ENCODE data around the gene NDUFB2. TPM values are rescaled to one million over a fixed set of nuclear protein-coding genes. Genes with fewer than 3 reads are reported as not detected.

Gene NDUFB2
- total RNA-seq, 1 donor from 2014 or later, result 35.9 TPM

DNA sequence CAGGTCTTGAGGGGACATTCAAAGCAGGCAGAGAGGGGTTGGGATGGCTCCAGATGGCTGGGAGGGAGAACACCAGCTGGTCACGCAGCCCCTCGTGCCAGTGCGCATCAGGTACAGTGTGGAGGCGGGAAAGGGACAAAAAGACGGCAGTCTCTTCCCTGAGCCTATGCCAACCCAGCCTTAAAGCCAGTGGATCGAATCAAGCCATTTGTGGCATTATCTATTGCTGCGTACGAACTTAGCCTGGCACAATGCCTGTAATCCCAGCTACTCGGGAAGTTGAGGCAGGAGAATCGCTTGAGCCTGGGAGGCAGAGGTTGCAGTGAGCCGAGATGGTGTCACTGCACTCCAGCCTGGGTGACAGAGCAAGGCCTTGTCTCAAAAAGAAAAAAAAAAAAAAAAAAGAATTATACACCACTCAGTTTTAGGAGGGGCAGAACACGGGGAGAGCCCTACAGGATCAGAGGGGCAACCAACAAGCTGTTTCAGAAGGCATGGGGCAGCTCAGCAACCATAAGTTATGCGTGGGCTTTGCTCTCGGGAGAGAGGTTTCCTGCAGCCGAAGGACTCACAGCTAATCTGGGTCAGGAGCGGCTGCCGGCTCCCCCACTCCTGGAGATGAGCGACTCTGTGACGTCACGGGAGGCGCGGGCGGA is 356 bp upstream of the NDUFB2 start:
- Histone ChIP-seq H3K9me3 (no peaks in the 10 kb centered on the region), H3K36me3 (peaks cover 0 to 11% of the 10 kb centered on the region in 2 donors), H3K27ac (peak overlapping the region; percentile 80 to 89), H3K27me3 (no peaks in the 10 kb centered on the region), H3K4me3 (peak overlapping the region; percentile 62 to 74), H3K4me1 (peaks cover 0 to 13% of the 10 kb centered on the region in 2 donors)
- peak; percentile 87 to 98 for DNase-seq (ENCODE audit: low spot score in 2 of 2)
- TF ChIP-seq, protein P1, sequence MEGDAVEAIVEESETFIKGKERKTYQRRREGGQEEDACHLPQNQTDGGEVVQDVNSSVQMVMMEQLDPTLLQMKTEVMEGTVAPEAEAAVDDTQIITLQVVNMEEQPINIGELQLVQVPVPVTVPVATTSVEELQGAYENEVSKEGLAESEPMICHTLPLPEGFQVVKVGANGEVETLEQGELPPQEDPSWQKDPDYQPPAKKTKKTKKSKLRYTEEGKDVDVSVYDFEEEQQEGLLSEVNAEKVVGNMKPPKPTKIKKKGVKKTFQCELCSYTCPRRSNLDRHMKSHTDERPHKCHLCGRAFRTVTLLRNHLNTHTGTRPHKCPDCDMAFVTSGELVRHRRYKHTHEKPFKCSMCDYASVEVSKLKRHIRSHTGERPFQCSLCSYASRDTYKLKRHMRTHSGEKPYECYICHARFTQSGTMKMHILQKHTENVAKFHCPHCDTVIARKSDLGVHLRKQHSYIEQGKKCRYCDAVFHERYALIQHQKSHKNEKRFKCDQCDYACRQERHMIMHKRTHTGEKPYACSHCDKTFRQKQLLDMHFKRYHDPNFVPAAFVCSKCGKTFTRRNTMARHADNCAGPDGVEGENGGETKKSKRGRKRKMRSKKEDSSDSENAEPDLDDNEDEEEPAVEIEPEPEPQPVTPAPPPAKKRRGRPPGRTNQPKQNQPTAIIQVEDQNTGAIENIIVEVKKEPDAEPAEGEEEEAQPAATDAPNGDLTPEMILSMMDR (IDR thresholded peaks at IDR 0.05), result no peak
- intact Hi-C loops (cut with DNase I), result loop anchor here (1.0 to 2.0 kb wide), 3 partner anchors 21 to 319 kb away; partner anchors contain the start of genes BRAF and MRPS33

DNA sequence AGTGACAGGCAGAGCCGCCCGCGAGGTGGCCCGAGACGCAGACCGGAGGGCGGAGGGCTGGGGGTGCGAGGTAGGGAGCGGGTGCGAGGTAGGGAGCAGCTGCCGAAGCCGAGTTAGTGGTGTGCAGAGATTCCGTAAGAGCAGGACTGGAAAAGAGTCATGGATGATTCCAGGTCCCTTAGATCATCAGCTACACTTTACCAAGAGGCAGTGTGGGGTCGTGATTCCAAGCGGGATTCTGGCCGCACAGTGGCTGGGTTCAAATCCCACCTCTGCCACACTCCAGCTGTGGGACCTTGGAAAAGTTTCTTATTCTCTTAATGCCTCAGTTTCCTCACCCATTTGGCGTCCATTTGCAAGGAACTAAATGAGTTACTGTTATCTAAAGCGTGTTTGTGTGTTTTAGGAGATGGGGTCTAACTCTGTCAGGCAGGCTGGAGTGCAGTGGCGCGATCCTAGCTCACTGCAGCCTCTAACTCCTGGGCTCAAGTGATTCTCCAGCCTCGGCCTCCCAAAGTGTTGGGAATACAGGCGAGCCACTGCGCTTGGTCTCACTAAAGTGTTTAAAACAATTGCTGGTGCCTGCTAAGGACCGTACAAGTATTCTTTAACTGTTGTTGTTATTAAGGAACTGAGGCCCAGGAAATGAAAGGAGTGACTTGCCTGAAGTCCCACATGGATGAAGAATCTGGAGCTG is 1.1 kb downstream of the NDUFB2 start:
- no peaks in the 10 kb centered on the region for H3K9me3 ChIP-seq
- DNase-seq (ENCODE audit: low spot score in 2 of 2), result peak in 1 of 2 donors; percentile 37
- peak overlapping the region; percentile 80 to 89 for H3K27ac ChIP-seq
- TF ChIP-seq, protein P1 (IDR thresholded peaks at IDR 0.05), result no peak
- peaks cover 0 to under 1% of the 10 kb centered on the region in 2 donors for H3K36me3 ChIP-seq
- H3K4me1 ChIP-seq, result peaks cover 0 to 13% of the 10 kb centered on the region in 2 donors
- H3K27me3 ChIP-seq, result no peaks in the 10 kb centered on the region
- intact Hi-C loops (cut with DNase I), result loop anchor here (2.0 kb wide), 1 partner anchor 317 kb away; the partner anchor contains the start of gene MRPS33
- H3K4me3 ChIP-seq, result peak overlapping the region; percentile 62 to 74

DNA sequence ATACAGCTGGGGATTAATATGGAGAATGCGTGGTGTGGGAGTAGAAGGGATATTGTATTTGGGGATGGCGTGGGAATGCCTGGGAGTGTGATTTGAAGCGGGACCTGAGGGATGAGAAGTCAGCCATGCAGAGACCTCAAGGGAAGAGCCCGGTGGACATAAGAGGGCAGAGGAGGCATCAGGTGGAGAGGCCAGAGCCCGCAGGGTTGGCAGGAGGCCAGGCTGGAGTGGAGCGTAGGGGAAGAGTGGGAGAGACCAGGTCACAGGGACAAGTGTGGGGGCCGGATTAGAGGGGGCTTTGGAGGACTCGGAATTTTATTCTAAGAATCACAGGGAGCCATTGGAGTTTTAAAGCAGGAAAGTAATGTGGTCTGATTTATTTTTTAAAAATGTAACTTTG is 2.0 kb downstream of the NDUFB2 start:
- Histone ChIP-seq H3K4me3 (no peak overlapping the region), H3K9me3 (no peaks in the 10 kb centered on the region), H3K36me3 (peaks cover 0 to 2% of the 10 kb centered on the region in 2 donors), H3K27ac (no peak overlapping the region), H3K4me1 (peaks cover 0 to 13% of the 10 kb centered on the region in 2 donors), H3K27me3 (no peaks in the 10 kb centered on the region)
- TF ChIP-seq, protein P1 (IDR thresholded peaks at IDR 0.05), result no peak
- intact Hi-C loops (cut with DNase I), result no loop called here
- peak in 1 of 2 donors; percentile 62 for DNase-seq (ENCODE audit: low spot score in 2 of 2)

DNA sequence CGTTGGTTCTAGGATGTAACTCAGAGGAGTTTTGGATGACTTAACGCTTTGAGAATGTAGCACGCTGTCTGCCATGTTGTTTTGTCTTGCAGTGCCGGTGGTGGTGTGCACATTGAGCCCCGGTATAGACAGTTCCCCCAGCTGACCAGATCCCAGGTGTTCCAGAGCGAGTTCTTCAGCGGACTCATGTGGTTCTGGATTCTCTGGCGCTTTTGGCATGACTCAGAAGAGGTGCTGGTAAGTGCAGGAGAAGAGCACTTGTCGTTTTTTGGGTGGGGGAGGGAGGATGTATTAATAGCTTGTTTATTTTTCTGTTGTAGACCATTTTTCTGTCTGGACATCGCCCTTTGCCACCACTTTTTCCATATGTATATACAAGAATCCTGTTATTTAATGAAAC is 6.3 kb downstream of the NDUFB2 start:
- Histone ChIP-seq H3K4me3 (no peak overlapping the region), H3K27me3 (no peaks in the 10 kb centered on the region), H3K4me1 (peaks cover 0 to 7% of the 10 kb centered on the region in 2 donors), H3K36me3 (peaks cover 19 to 29% of the 10 kb centered on the region in 2 donors), H3K27ac (no peak overlapping the region), H3K9me3 (no peaks in the 10 kb centered on the region)
- TF ChIP-seq, protein P1 (IDR thresholded peaks at IDR 0.05), result no peak
- peak in 1 of 2 donors; percentile 35 for DNase-seq (ENCODE audit: low spot score in 2 of 2)
- intact Hi-C loops (cut with DNase I), result no loop called here

DNA sequence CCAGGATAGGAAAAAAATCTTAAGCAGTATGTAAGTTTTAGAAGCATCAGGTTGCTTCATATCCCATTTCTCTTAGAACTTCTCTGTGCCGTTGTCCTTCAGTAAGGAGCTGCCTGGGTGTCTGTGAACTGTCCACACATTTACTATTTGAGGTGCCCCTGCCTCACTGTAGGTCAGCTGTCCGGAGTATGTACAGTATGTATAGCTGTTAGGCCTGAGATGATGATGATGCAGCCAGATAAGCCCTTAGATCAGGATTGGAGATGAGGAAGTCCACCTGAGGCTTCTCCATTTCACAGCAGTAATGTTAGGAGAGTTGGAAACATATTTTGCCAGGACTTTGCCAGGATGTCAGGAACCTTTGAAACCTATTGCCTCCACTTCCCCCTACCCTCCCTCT is 7.7 kb downstream of the NDUFB2 start:
- Histone ChIP-seq H3K36me3 (peaks cover 19 to 29% of the 10 kb centered on the region in 2 donors), H3K9me3 (no peaks in the 10 kb centered on the region), H3K27ac (no peak overlapping the region), H3K4me3 (no peak overlapping the region), H3K27me3 (no peaks in the 10 kb centered on the region), H3K4me1 (no peaks in the 10 kb centered on the region)
- DNase-seq (ENCODE audit: low spot score in 2 of 2), result peak in 1 of 2 donors; percentile 33
- intact Hi-C loops (cut with DNase I), result no loop called here
- TF ChIP-seq, protein P1 (IDR thresholded peaks at IDR 0.05), result no peak
